ENCODE measurements around the gene DNER.
"Not testable (repeated sequence)": the region's sequence is repeated elsewhere in the genome, so short reads cannot be mapped to it uniquely, and the experiment has no call there.

DNER gene

DNA sequence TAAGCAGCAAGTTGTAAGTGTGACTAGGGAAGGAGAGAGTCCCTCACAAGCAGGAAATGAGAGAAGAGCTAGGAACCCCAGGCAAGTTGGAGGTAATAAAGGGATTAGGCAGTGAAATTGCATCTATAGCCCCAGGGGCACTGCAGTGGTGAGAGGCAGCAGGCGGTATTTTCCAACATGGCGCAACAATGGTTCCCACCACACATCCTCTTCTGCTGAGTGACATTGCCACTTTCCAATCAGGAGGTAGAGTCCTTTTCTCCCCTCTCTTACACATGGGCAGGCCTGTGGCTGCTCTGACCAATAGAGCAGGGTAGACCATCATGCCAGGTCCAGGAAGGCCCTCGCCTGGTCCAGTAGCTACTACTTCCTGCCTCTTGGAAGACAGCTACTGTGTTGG is 86.6 kb downstream of the DNER start:
- no peak for DNase-seq (ENCODE audit: low read depth)
- H3K4me3 ChIP-seq (ENCODE audit: low read depth, low read length) = no peak overlapping the region
- TF ChIP-seq POLR2A (IDR thresholded peaks at IDR 0.05; ENCODE audit: extremely low read depth, insufficient read length) = no peak
- TF ChIP-seq CTCF (IDR thresholded peaks at IDR 0.05; ENCODE audit: low read depth, low read length) = no peak
- no peak for TF ChIP-seq MYC (IDR thresholded peaks at IDR 0.05; ENCODE audit: low read depth, low read length)
- TF ChIP-seq, protein P1, sequence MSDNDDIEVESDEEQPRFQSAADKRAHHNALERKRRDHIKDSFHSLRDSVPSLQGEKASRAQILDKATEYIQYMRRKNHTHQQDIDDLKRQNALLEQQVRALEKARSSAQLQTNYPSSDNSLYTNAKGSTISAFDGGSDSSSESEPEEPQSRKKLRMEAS (IDR thresholded peaks at IDR 0.05; ENCODE audit: low read depth, low read length) = no peak

DNA sequence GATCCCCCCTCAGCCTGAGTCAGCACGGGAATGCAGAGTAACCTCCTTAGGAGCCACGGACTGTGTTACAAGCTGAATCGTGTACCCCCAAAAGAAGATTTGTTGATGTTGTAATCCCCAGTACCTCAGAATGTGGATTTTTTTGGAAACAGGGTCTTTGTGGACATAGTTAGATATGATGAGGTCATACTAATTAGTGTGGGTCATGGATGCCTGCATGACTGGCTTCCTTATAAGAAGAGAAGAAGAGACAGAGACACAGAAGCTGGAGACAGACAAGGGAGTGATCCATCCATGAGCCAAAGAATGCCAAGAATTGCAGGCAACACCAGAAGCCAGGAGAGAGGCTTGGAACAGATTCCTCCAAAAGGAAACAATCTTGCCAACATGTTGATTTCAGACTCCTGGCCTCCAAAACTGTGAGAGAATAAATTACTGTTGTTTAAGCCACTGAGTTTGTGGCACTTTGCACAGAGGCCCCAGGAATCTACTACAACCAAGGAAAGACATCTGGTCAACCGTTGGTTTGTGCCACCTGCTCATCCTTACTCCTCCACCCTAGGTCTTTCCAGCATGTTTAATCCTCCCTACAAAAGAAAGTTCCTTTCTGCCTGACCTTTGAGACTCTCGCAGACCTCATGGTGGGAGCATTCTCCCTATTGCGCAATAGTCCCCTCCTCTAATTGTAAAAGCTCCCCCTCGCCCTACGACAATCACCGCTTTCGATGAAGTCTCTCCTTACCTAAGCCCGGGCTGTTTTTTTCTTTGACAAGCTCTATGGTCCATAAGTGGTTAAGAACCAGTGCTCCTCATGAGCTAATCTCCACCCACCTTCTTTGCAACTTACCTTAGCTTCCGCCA is 91.6 kb downstream of the DNER start:
- H3K4me3 ChIP-seq (ENCODE audit: low read depth, low read length) = no peak overlapping the region
- TF ChIP-seq CTCF (IDR thresholded peaks at IDR 0.05; ENCODE audit: low read depth, low read length) (no peak), MYC (IDR thresholded peaks at IDR 0.05; ENCODE audit: low read depth, low read length) (no peak), POLR2A (IDR thresholded peaks at IDR 0.05; ENCODE audit: extremely low read depth, insufficient read length) (no peak)
- TF ChIP-seq, protein P1 (IDR thresholded peaks at IDR 0.05; ENCODE audit: low read depth, low read length) = no peak
- no peak for DNase-seq (ENCODE audit: low read depth)

- no peak overlapping the region for H3K4me3 ChIP-seq (ENCODE audit: low read depth, low read length)
- TF ChIP-seq CTCF (IDR thresholded peaks at IDR 0.05; ENCODE audit: low read depth, low read length) (no peak), POLR2A (IDR thresholded peaks at IDR 0.05; ENCODE audit: extremely low read depth, insufficient read length) (no peak)
- DNase-seq (ENCODE audit: low read depth) = no peak
These were observed 93.6 kb downstream of the DNER start for GRCh38 chr2:229620759-229621158.

DNA sequence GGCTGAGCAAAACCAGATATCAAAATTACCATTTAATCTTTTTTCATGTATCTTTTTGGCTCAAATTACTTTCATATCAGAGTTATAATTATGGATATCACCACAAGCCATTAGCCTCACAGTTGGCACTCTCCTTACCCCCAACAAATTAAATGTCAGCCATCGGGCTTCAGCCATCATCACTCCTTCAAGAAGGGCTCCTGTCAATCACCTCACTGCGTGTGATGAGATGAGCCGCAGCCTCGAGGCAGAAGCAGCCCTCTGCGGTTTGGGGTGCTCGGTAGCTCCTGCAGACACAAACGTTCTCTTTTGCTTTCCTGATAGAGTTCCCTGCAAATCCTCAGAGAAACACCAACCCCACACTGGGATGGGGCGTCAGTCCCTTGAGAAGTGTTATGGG is 94.1 kb downstream of the DNER start:
- TF ChIP-seq CTCF (IDR thresholded peaks at IDR 0.05; ENCODE audit: low read depth, low read length) (no peak), MYC (IDR thresholded peaks at IDR 0.05; ENCODE audit: low read depth, low read length) (no peak), POLR2A (IDR thresholded peaks at IDR 0.05; ENCODE audit: extremely low read depth, insufficient read length) (no peak)
- TF ChIP-seq, protein P1 (IDR thresholded peaks at IDR 0.05; ENCODE audit: low read depth, low read length) = no peak
- no peak overlapping the region for H3K4me3 ChIP-seq (ENCODE audit: low read depth, low read length)
- no peak for DNase-seq (ENCODE audit: low read depth)

DNA sequence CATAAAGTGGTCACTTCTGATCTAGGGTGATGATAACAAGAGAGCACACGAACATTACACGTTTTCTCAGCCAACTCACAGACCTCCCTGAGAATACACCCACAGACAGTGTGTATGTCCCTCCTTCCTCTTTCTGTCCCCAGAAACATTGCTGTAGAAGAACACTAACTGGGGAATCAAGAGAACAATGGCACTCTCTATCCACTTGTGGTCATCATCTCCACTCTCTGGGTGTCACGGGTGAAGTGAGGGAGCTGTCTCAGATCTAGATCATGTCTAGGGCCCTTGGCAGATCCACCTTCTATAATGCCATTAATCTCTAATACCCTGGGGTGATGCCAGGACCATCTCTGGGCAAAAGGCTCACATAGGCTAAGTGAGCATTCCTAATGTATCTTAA is 97.9 kb downstream of the DNER start:
- no peak overlapping the region for H3K4me3 ChIP-seq (ENCODE audit: low read depth, low read length)
- DNase-seq (ENCODE audit: low read depth) = no peak
- TF ChIP-seq, protein P1 (IDR thresholded peaks at IDR 0.05; ENCODE audit: low read depth, low read length) = no peak
- TF ChIP-seq POLR2A (IDR thresholded peaks at IDR 0.05; ENCODE audit: extremely low read depth, insufficient read length) = no peak
- TF ChIP-seq CTCF (IDR thresholded peaks at IDR 0.05; ENCODE audit: low read depth, low read length) = no peak
- TF ChIP-seq MYC (IDR thresholded peaks at IDR 0.05; ENCODE audit: low read depth, low read length) = no peak

DNA sequence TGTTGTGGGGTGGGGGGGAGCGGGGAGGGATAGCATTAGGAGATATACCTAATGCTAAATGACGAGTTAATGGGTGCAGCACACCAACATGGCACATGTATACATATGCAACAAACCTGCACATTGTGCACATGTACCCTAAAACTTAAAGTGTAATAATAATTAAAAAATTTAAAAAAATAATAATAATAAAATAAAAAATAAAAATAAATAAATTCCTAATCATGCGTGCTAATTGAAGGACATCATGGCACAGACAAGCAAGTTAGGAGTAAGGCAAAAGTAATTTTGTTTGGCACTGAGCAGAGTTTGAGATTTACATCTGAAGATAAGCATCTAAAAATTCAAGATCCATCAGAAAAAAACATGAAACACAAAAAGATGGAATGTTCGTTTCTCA is 100.3 kb downstream of the DNER start:
- not testable (repeated sequence) for DNase-seq (ENCODE audit: low read depth); H3K4me3 ChIP-seq (ENCODE audit: low read depth, low read length)

Measured in NB4 (cell line).